ENCODE measurements around the gene PCF11. TPM values are rescaled to one million over a fixed set of nuclear protein-coding genes. Genes with fewer than 3 reads are reported as not detected.
"Not testable (repeated sequence)": the region's sequence is repeated elsewhere in the genome, so short reads cannot be mapped to it uniquely, and the experiment has no call there.

PCF11 gene
- total RNA-seq, 4 donors from 2014 or later = 32.2 to 91.7 (median 60.6) TPM

DNA sequence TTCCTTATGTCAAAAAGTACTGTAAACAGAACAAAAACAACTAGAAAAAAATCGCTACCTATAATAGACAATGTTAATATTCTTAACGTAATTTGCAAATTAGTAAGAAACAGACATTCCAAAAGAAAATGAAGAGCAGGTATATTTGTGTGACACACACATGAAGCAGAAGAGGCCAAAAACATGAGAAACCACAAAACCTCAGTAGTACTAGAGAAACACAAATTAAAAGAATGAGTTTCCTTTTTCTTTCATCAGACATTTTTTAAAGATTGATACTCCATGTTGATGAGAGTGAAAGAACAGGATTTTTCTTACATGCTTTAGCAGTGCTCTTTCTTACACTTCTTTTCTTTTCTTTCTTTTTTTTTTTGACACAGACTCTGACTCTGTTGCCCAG, 34.2 kb upstream of the PCF11 start:
- TF ChIP-seq, protein P1, sequence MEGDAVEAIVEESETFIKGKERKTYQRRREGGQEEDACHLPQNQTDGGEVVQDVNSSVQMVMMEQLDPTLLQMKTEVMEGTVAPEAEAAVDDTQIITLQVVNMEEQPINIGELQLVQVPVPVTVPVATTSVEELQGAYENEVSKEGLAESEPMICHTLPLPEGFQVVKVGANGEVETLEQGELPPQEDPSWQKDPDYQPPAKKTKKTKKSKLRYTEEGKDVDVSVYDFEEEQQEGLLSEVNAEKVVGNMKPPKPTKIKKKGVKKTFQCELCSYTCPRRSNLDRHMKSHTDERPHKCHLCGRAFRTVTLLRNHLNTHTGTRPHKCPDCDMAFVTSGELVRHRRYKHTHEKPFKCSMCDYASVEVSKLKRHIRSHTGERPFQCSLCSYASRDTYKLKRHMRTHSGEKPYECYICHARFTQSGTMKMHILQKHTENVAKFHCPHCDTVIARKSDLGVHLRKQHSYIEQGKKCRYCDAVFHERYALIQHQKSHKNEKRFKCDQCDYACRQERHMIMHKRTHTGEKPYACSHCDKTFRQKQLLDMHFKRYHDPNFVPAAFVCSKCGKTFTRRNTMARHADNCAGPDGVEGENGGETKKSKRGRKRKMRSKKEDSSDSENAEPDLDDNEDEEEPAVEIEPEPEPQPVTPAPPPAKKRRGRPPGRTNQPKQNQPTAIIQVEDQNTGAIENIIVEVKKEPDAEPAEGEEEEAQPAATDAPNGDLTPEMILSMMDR (IDR thresholded peaks at IDR 0.05) = no peak
- no peak for TF ChIP-seq POLR2AphosphoS5 (IDR thresholded peaks at IDR 0.05)
- Histone ChIP-seq H3K27me3 (no peaks in the 10 kb centered on the region), H3K4me1 (peaks cover 0 to 6% (median 0%) of the 10 kb centered on the region in 3 donors), H3K4me3 (no peak overlapping the region), H3K36me3 (no peaks in the 10 kb centered on the region), H3K9me3 (no peaks in the 10 kb centered on the region), H3K27ac (no peak overlapping the region)
- no peak for ATAC-seq
- 87 to 88% methylated on average over 2 of the region's 2 CpGs for WGBS, 2 donors (ENCODE audit: low coverage in 1 of 2)

DNA sequence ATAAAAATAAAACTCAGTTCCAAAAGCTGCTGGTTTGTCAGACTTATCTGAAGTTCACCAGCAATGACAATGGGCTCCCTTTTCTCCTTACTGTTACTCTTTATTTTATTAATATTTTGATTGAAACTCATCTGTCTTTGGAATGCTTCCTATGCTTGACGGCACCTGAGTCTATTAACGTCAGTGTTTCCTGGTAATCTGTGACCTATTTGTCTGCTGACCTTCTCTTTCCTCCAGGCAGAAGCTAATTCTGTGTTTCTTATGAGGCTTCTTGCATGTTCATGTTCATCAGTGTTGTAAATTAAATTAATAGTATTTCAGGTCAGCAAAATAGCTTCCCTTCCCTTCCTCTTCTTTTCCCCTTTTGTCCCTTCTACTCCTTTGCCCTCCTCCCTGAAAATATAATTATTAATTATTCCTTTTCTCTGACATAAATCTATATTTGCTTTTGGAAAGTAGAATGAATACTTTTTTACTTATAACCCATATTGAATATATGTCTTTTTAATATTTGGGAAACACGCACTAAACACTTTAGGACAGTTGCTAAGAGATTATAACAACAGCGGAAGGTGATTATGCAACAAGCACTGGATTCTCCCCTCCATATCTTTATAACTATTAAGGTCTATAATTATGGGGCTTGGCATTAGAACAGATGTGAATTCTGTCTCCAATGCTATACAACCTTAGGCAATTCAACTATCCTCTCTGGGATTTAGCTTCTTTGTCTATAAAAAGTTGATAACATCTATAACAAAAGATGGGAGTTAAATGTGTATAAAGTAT, 32.1 kb upstream of the PCF11 start:
- 68 to 77% methylated on average over 4 of the region's 4 CpGs for WGBS, 2 donors (ENCODE audit: low coverage in 1 of 2)
- Histone ChIP-seq H3K27ac (no peak overlapping the region), H3K36me3 (no peaks in the 10 kb centered on the region), H3K9me3 (no peaks in the 10 kb centered on the region), H3K4me1 (no peaks in the 10 kb centered on the region), H3K27me3 (no peaks in the 10 kb centered on the region), H3K4me3 (no peak overlapping the region)
- TF ChIP-seq, protein P1 (IDR thresholded peaks at IDR 0.05) = no peak
- TF ChIP-seq POLR2AphosphoS5 (IDR thresholded peaks at IDR 0.05) (no peak), EP300 (IDR thresholded peaks at IDR 0.05) (no peak), POLR2A (IDR thresholded peaks at IDR 0.05) (no peak)
- no peak for ATAC-seq

DNA sequence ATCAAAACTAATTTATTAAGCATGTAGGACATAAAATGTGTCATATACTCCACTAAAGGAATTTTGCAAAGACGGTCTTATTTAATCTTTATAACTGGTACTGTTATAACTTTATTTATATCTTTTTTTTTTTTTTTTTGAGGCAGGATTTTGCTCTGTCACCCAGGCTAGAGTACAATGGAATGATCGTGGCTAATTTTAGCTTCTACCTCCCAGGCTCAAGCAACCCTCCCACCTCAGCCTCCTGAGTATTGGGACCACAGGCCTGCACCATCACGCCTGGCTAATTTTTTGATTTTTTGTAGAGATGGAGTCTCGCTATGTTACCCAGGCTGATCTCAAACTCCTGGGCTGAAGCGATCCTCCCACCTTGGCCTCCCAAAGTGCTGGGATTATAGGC, 31.4 kb upstream of the PCF11 start:
- Histone ChIP-seq H3K36me3 (no peaks in the 10 kb centered on the region), H3K27me3 (no peaks in the 10 kb centered on the region), H3K4me3 (no peak overlapping the region), H3K9me3 (no peaks in the 10 kb centered on the region), H3K27ac (no peak overlapping the region), H3K4me1 (no peaks in the 10 kb centered on the region)
- no peak for ATAC-seq
- WGBS, 2 donors (ENCODE audit: low coverage in 1 of 2) = 67 to 87% methylated on average over 1 to 5 of the region's 5 CpGs
- TF ChIP-seq POLR2AphosphoS5 (IDR thresholded peaks at IDR 0.05) (no peak), EP300 (IDR thresholded peaks at IDR 0.05) (no peak), POLR2A (IDR thresholded peaks at IDR 0.05) (no peak)
- TF ChIP-seq, protein P1 (IDR thresholded peaks at IDR 0.05) = no peak

DNA sequence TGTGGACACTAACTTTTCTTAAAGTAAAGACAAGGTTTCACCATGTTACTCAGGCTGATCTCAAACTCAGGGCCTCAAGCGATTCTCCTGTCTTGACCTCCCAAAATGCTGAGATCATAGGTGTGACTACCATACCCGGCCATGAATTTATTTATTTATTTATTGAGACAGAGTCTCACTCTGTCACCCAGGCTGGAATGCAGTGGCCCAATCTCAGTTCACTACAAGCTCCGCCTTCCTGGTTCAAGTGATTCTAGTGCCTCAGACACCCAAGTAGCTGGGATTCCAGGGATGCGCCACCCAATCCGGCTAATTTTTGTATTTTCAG, 29.7 kb upstream of the PCF11 start:
- WGBS, 2 donors (ENCODE audit: low coverage in 1 of 2) = 88 to 100% methylated on average over 4 of the region's 5 CpGs
- no peak for ATAC-seq
- no peaks in the 10 kb centered on the region for H3K4me1 ChIP-seq
- H3K27ac ChIP-seq = no peak overlapping the region
- H3K27me3 ChIP-seq = no peaks in the 10 kb centered on the region
- no peaks in the 10 kb centered on the region for H3K36me3 ChIP-seq
- H3K9me3 ChIP-seq = no peaks in the 10 kb centered on the region
- TF ChIP-seq POLR2A (IDR thresholded peaks at IDR 0.05) (no peak), EP300 (IDR thresholded peaks at IDR 0.05) (no peak), POLR2AphosphoS5 (IDR thresholded peaks at IDR 0.05) (no peak)
- TF ChIP-seq, protein P1 (IDR thresholded peaks at IDR 0.05) = no peak
- no peak overlapping the region for H3K4me3 ChIP-seq

DNA sequence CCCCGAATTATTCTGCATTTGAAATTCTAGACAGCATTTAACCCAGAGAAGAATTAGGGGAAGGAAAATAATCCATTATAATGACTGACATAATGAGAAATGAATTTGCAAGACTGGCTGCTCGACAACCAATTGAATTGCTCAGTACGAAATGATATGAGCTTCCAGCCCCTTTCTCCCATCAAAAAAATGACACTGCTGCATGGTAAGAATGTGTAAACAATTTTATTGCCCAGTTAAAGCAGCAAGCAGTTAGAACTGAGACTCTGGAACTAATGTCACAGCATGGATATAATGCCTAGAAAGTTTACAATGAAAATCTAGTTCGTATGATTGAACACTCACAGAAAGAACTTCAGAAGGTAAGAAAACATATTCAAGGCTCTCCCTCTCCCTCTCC, 24.7 kb upstream of the PCF11 start:
- ATAC-seq = no peak
- no peak overlapping the region for H3K27ac ChIP-seq

DNA sequence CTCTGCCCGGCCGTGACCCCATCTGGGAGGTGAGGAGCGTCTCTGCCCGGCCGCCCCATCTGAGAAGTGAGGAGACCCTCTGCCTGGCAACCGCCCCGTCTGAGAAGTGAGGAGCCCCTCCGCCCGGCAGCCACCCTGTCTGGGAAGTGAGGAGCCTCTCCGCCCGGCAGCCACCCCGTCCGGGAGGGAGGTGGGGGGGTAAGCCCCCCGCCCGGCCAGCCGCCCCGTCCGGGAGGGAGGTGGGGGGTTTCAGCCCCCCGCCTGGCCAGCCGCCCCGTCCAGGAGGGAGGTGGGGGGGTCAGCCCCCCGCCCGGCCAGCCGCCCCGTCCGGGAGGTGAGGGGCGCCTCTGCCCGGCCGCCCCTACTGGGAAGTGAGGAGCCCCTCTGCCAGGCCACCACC, 23.7 kb upstream of the PCF11 start:
- no CpG with 5 or more reads among the region's 29 CpGs for WGBS, 2 donors (ENCODE audit: low coverage in 1 of 2)
- H3K9me3 ChIP-seq, H3K4me1 ChIP-seq, H3K4me3 ChIP-seq, H3K36me3 ChIP-seq, ATAC-seq, H3K27me3 ChIP-seq, H3K27ac ChIP-seq: not testable (repeated sequence)

More for the DNA sequence above, 24.7 kb upstream of the PCF11 start:
- H3K4me3 ChIP-seq = no peak overlapping the region
- H3K9me3 ChIP-seq = no peaks in the 10 kb centered on the region
- H3K36me3 ChIP-seq = no peaks in the 10 kb centered on the region
- H3K27me3 ChIP-seq = no peaks in the 10 kb centered on the region
- 59 to 60% methylated on average over 4 of the region's 4 CpGs for WGBS, 2 donors (ENCODE audit: low coverage in 1 of 2)
- H3K4me1 ChIP-seq = no peaks in the 10 kb centered on the region
- TF ChIP-seq POLR2A (IDR thresholded peaks at IDR 0.05) (no peak), POLR2AphosphoS5 (IDR thresholded peaks at IDR 0.05) (no peak), EP300 (IDR thresholded peaks at IDR 0.05) (no peak)
- TF ChIP-seq, protein P1 (IDR thresholded peaks at IDR 0.05) = no peak
